ENCODE results near the gene TENT5A. TPM values are rescaled to one million over a fixed set of nuclear protein-coding genes. Genes with fewer than 3 reads are reported as not detected.
A peak's percentile ranks its signal among the peaks of the same experiment; 100 is the strongest.

The TENT5A gene
- total RNA-seq, 1 experiment from 2014 or later, result 9.7 TPM

- DNase-seq, result no peak
- no peak overlapping the region for H3K4me3 Mint-ChIP-seq (ENCODE audit: low read depth, unreplicated experiment)
- peaks cover 4% of the 10 kb centered on the region for H3K9me3 Mint-ChIP-seq (ENCODE audit: low read depth, unreplicated experiment)
- H3K27me3 Mint-ChIP-seq (ENCODE audit: unreplicated experiment), result peaks cover 13% of the 10 kb centered on the region
- TF ChIP-seq, protein P1, sequence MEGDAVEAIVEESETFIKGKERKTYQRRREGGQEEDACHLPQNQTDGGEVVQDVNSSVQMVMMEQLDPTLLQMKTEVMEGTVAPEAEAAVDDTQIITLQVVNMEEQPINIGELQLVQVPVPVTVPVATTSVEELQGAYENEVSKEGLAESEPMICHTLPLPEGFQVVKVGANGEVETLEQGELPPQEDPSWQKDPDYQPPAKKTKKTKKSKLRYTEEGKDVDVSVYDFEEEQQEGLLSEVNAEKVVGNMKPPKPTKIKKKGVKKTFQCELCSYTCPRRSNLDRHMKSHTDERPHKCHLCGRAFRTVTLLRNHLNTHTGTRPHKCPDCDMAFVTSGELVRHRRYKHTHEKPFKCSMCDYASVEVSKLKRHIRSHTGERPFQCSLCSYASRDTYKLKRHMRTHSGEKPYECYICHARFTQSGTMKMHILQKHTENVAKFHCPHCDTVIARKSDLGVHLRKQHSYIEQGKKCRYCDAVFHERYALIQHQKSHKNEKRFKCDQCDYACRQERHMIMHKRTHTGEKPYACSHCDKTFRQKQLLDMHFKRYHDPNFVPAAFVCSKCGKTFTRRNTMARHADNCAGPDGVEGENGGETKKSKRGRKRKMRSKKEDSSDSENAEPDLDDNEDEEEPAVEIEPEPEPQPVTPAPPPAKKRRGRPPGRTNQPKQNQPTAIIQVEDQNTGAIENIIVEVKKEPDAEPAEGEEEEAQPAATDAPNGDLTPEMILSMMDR (IDR thresholded peaks at IDR 0.05; ENCODE audit: unreplicated experiment), result no peak
- no TSS peak for BruUV-seq (replicated peaks)
- H3K36me3 Mint-ChIP-seq (ENCODE audit: insufficient read depth, unreplicated experiment), result peaks cover 6% of the 10 kb centered on the region
- no peak overlapping the region for H3K27ac Mint-ChIP-seq (ENCODE audit: unreplicated experiment)
- H3K4me1 Mint-ChIP-seq (ENCODE audit: low read depth, unreplicated experiment), result peaks cover 37% of the 10 kb centered on the region
- CTCF ChIA-PET, result no interaction called here
- intact Hi-C loops (cut with micrococcal nuclease; ENCODE audit: unreplicated experiment), result loop anchor here (5.0 kb wide), 2 partner anchors 169 to 214 kb away; no protein-coding TSS in a partner anchor
Observed at GRCh38 chr6:81768150-81768942, 15.9 kb upstream of the TENT5A start.

GRCh38 chr6:81767163-81767891 is 14.8 kb upstream of the TENT5A start:
- intact Hi-C loops (cut with micrococcal nuclease; ENCODE audit: unreplicated experiment), result loop anchor here (2.0 to 5.0 kb wide), 3 partner anchors 71 to 215 kb away; no protein-coding TSS in a partner anchor
- H3K27ac Mint-ChIP-seq (ENCODE audit: unreplicated experiment), result peak overlapping the region; percentile 78
- TF ChIP-seq, protein P1 (IDR thresholded peaks at IDR 0.05; ENCODE audit: unreplicated experiment), result no peak
- peaks cover 4% of the 10 kb centered on the region for H3K9me3 Mint-ChIP-seq (ENCODE audit: low read depth, unreplicated experiment)
- CTCF ChIA-PET, result interaction anchor here (1.2 to 1.8 kb wide), 3 partner anchors 13 to 109 kb away, joined by 3 to 14 read pairs (median 6); no protein-coding TSS in a partner anchor
- H3K27me3 Mint-ChIP-seq (ENCODE audit: unreplicated experiment), result peaks cover 13% of the 10 kb centered on the region
- BruUV-seq (replicated peaks), result no TSS peak
- H3K4me1 Mint-ChIP-seq (ENCODE audit: low read depth, unreplicated experiment), result peaks cover 28% of the 10 kb centered on the region
- DNase-seq, result no peak
- peak overlapping the region; percentile 29 for H3K4me3 Mint-ChIP-seq (ENCODE audit: low read depth, unreplicated experiment)
- H3K36me3 Mint-ChIP-seq (ENCODE audit: insufficient read depth, unreplicated experiment), result peaks cover 6% of the 10 kb centered on the region

- H3K4me3 Mint-ChIP-seq (ENCODE audit: low read depth, unreplicated experiment), result peak overlapping the region; percentile 29
- TF ChIP-seq, protein P1 (IDR thresholded peaks at IDR 0.05; ENCODE audit: unreplicated experiment), result no peak
- CTCF ChIA-PET, result interaction anchor here (1.2 to 1.8 kb wide), 3 partner anchors 12 to 109 kb away, joined by 3 to 14 read pairs (median 6); no protein-coding TSS in a partner anchor
Observed at GRCh38 chr6:81766482-81767069, 14.1 kb upstream of the TENT5A start.

DNA sequence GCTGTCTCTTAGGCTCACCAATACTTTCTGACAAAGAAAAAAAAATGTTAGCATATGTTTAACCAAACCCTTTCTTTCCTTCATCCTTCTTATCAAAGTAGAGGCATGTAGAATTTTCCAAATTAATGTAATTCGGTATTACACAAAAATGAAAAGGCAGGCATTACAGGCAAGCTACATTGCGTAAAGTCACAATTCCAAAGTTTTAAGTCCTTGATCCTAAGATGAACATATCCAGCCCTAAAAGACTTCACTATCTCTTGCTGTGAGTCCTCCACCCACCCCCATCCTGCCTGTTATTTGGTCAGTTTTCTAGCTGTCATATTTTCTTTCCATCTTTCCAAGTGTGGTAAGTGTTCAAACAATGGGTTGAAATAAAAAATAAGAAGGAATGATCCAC is 12.1 kb upstream of the TENT5A start:
- TF ChIP-seq, protein P1 (IDR thresholded peaks at IDR 0.05; ENCODE audit: unreplicated experiment), result no peak
- H3K4me3 Mint-ChIP-seq (ENCODE audit: low read depth, unreplicated experiment), result no peak overlapping the region
- peaks cover 28% of the 10 kb centered on the region for H3K4me1 Mint-ChIP-seq (ENCODE audit: low read depth, unreplicated experiment)
- intact Hi-C loops (cut with micrococcal nuclease; ENCODE audit: unreplicated experiment), result no loop called here
- H3K9me3 Mint-ChIP-seq (ENCODE audit: low read depth, unreplicated experiment), result peaks cover 4% of the 10 kb centered on the region
- CTCF ChIA-PET, result no interaction called here
- BruUV-seq (replicated peaks), result no TSS peak
- no peak for DNase-seq
- H3K27ac Mint-ChIP-seq (ENCODE audit: unreplicated experiment), result no peak overlapping the region
- no peaks in the 10 kb centered on the region for H3K27me3 Mint-ChIP-seq (ENCODE audit: unreplicated experiment)
- H3K36me3 Mint-ChIP-seq (ENCODE audit: insufficient read depth, unreplicated experiment), result peaks cover 6% of the 10 kb centered on the region

More at GRCh38 chr6:81766482-81767069, 14.1 kb upstream of the TENT5A start:
- intact Hi-C loops (cut with micrococcal nuclease; ENCODE audit: unreplicated experiment), result loop anchor here (2.0 to 5.0 kb wide), 3 partner anchors 72 to 216 kb away; no protein-coding TSS in a partner anchor
- Mint-ChIP-seq H3K9me3 (ENCODE audit: low read depth, unreplicated experiment) (peaks cover 4% of the 10 kb centered on the region), H3K27me3 (ENCODE audit: unreplicated experiment) (peaks cover 13% of the 10 kb centered on the region), H3K27ac (ENCODE audit: unreplicated experiment) (peak overlapping the region; percentile 78), H3K4me1 (ENCODE audit: low read depth, unreplicated experiment) (peaks cover 28% of the 10 kb centered on the region), H3K36me3 (ENCODE audit: insufficient read depth, unreplicated experiment) (peaks cover 6% of the 10 kb centered on the region)
- peak; percentile 67 for DNase-seq
- BruUV-seq (replicated peaks), result no TSS peak

Data from Calu3 (cell line).